ENCODE data around the gene GRXCR1.

DNA sequence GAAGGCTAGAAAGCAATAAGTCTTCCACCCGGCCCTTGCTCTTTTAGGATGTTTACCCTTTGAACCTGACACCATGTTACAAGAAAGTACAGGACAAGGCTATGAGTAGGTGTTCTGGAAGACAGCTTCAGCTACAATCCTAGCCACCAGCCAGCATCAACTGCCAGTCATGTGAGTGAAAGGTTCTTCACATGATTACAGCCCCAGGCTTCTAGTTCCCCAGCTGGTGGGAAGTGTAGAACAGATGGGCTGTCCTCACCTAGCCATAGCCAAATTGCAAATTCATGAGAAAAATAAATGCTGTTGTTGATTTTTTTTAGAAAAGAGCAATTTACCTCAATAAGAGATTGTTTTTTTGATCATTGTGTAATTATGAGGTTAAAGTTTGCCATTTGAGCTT, 60.8 kb downstream of the GRXCR1 start:
- TF ChIP-seq, protein P1, sequence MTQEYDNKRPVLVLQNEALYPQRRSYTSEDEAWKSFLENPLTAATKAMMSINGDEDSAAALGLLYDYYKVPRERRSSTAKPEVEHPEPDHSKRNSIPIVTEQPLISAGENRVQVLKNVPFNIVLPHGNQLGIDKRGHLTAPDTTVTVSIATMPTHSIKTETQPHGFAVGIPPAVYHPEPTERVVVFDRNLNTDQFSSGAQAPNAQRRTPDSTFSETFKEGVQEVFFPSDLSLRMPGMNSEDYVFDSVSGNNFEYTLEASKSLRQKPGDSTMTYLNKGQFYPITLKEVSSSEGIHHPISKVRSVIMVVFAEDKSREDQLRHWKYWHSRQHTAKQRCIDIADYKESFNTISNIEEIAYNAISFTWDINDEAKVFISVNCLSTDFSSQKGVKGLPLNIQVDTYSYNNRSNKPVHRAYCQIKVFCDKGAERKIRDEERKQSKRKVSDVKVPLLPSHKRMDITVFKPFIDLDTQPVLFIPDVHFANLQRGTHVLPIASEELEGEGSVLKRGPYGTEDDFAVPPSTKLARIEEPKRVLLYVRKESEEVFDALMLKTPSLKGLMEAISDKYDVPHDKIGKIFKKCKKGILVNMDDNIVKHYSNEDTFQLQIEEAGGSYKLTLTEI (CRISPR knock-in tag; conservative IDR thresholded peaks at IDR 0.05) = no peak
- TF ChIP-seq, protein P2, sequence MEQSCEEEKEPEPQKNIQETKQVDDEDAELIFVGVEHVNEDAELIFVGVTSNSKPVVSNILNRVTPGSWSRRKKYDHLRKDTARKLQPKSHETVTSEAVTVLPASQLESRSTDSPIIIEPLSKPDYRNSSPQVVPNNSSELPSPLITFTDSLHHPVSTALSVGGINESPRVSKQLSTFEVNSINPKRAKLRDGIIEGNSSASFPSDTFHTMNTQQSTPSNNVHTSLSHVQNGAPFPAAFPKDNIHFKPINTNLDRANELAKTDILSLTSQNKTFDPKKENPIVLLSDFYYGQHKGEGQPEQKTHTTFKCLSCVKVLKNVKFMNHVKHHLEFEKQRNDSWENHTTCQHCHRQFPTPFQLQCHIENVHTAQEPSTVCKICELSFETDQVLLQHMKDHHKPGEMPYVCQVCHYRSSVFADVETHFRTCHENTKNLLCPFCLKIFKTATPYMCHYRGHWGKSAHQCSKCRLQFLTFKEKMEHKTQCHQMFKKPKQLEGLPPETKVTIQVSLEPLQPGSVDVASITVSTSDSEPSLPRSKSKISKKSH (CRISPR knock-in tag; IDR thresholded peaks at IDR 0.05; ENCODE audit: borderline replicate concordance) = no peak
- TF ChIP-seq EP300 (IDR thresholded peaks at IDR 0.05; ENCODE audit: low read depth in 2 of 2, low read length in 2 of 2) (no peak), EP300 (CRISPR knock-in tag; IDR thresholded peaks at IDR 0.05; ENCODE audit: borderline replicate concordance) (no peak), POLR2AphosphoS5 (IDR thresholded peaks at IDR 0.05; ENCODE audit: low read depth, low read length) (no peak), ESRRA (CRISPR knock-in tag; IDR thresholded peaks at IDR 0.05; ENCODE audit: low read depth) (no peak), YY1 (IDR thresholded peaks at IDR 0.05; ENCODE audit: insufficient read depth, insufficient replicate concordance, low read depth, low read length) (no peak), MAFK (conservative IDR thresholded peaks at IDR 0.05 in 1 of 2, IDR thresholded peaks at IDR 0.05 in 1 of 2; ENCODE audit: low read length in 2 of 2) (no peak), TRIM24 (CRISPR knock-in tag; IDR thresholded peaks at IDR 0.05) (no peak), PHF8 (CRISPR knock-in tag; IDR thresholded peaks at IDR 0.05) (no peak), AGO2 (optimal IDR thresholded peaks at IDR 0.05; ENCODE audit: low read depth, low read length) (no peak)

All from HepG2 (cell line).